NCI-H1417 (cell line): ENCODE results near the gene BLTP3A.
"Not testable (repeated sequence)": the region's sequence is repeated elsewhere in the genome, so short reads cannot be mapped to it uniquely, and the experiment has no call there.

Experiments
- DNase-seq, 3 experiments: peaks; one replicate each; lab custom pipeline; 2025; lab: John Stamatoyannopoulos, UW

BLTP3A gene

DNA sequence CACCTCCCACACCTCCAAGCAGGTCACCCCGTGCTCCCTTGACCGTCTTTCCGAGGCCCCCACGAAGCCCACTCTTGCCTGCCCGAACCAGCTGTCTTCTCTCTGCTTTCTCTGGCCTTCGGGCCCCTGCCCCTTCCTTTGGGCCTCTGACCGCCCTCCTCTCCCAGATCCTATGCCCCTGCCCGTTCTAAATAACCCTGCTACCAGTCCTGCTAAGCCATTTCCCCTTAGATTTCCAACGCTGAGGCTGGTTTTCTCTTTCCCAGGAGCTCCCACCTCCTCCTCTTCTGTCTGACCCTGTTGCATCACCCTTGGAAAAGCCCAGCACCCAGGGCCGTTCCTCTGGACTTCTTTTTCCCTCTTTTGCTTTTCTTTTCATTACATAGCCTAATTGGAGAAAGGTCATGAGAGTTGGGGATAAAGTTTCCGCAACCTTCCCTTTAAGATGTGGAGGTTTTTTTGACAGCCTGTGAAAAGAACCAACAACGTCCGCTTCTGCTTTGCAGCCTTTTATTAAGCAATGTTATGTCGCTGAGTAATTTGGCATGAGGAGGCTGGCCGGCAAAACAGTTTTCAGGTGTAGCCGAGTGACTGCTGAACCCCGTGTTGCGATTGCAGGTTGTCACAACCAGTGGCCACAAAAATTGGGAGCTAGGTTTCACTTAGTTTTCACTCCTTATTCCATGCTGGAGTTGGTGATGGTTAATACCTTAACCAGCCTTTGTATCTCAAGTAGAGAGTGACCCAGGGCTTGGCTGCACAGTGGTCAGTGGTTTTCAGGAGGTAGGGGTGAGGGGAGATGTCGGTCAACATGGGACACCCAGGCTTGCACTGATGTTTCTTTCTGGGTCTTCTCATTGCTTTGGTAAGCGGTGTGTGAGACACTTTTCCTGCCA lies 970 bp downstream of the BLTP3A start:
- peak in 2 of 3 experiments; percentile 56 to 68 for DNase-seq

DNA sequence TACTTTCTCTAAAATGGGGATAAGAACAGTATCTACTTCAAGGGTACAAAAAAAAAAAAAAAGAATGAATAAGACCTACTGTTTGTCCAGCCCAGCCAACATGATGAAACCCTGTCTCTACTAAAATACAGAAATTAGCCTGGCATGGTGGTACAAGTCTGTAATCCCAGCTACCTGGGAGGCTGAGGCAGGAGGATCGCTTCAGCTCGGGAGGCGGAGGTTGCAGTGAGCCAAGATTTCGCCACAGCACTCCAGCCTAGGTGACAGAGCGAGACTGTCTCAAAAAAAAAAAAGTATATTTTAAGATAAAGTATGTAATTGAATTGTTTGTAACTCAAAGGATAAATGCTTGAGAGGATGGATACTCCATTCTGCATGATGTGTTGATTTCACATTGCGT lies 2.0 kb downstream of the BLTP3A start:
- DNase-seq: no peak

DNA sequence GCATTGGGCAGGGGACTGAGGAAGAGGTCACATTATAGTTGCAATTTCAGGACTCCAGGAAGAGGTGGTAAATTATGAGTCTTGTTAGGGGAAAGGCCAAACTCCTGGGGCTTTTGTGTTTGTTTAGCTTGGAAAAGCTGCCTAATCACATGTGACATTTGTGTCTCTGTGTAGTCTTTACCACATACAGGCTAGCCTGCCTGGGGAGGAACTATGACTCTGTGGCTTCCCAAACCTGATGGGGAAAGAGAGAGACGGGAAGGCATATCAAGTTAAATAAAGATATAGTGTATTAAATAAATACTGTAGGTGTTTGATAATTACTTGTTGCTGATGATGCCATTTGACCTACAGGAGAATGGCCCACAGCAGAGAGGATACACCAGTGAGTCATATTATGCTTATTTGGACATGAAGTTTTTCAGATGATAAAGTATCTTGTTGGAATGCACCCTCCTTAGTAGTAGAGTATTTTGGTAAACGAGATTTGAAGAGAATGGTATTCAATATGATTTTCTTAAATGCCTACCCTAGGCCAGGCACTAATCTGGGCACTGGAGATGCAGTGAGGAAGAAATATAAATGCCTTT lies 4.0 kb downstream of the BLTP3A start:
- peak in 1 of 3 experiments; percentile 4 for DNase-seq

DNA sequence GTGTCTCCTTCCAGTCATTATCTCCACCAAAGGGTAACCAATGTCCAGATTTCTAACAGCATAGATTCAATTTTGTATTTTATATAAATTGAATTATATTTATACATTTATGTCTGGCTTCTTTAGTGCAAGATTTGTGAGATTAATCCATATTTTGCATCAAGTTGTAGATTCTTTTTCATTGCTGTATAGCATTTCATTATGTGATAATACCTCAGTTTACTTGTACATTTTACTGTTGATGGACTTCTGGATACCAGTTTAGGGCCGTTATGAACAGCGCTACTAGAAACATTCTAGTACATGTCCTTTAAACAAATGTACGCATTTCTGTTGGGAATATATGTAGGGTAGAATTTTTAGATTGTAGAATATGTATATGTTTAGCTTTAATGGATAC lies 6.2 kb downstream of the BLTP3A start:
- no peak for DNase-seq

DNA sequence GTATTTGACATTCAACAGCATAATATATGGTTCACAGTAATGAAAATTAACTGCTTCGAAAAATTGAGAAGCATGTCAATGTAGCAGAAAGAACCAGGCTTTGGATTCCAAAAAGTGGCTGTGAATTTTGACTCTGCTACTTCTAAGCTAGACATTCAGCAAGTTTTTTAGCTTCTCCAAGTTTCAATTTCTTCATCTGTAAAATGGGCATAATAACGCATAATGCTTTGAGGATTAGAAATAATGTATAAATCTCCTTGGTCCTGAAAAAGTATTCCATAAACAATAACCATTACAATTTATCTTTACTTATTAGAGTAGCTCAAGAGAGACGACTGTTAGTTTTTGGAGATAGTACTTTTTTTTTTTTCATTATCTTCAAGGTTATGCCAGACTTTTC lies 7.7 kb downstream of the BLTP3A start:
- no peak for DNase-seq

DNA sequence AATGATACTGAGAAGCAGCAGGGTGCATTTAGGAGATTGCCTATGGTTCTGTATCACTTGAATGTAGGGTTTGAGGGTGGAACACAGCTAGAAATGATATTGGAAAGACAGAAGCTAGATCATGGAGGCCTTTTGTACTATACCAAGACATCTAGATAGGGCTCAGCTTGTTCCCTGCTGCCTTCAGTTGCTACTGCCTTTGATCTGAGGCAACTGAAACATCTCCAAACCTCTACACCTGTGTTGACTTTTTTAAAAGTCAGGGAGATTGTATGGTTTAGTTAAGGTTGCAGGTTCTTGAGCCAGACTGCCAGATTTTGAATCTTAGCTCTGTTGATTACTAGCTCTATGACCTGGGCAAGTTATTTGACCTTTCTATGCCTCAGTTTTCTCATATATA lies 12.7 kb downstream of the BLTP3A start:
- no peak for DNase-seq

DNA sequence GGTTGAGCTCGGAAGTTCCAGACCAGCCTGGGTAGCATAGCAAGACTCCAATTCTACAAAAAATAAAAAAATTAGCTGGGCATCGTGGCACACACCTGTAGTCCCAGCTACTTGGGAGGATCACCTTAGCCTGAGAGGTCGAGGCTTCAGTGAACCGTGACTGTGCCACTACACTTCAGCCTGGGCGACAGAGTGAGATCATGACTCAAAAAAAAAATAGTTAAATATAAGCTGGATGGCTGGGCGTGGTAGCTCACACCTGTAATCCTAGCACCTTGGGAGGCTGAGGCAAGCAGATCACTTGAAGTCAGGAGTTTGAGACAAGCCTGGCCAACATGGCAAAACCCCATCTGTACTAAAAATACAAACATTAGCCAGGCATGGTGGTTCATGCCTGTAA lies 13.2 kb downstream of the BLTP3A start:
- not testable (repeated sequence) for DNase-seq

DNA sequence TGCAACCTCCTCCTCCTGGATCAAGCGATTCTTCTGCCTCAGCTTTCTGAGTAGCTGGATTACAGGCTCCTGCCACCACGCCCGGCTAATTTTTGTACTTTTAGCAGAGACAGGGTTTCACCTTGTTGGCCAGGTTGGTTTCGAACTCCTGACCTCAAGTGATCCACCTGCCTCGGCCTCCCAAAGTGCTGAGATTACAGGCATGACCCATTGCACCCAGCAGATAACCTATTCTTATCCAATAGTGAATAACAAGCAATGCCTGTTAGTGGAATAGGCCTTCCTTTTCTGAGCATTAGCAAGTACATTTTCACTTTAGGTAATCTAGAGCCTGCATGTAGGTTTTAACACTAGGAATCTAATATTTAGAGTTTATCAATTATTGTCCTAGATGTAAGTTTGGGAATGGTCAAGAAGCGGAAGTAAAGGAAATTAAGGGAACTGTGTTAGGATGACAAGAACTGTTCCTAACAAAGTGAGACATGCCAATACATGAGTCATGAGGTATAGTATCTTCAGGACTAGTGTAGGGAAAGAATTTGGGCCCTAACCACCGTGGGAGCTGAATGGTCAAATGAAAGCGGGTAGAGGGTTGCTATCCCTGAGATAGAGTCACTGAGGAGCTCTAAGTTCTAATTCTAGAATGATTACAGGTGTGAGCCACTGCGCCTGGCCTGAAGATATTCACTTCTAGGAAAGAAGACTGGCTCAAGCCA lies 15.0 kb downstream of the BLTP3A start:
- no peak for DNase-seq

DNA sequence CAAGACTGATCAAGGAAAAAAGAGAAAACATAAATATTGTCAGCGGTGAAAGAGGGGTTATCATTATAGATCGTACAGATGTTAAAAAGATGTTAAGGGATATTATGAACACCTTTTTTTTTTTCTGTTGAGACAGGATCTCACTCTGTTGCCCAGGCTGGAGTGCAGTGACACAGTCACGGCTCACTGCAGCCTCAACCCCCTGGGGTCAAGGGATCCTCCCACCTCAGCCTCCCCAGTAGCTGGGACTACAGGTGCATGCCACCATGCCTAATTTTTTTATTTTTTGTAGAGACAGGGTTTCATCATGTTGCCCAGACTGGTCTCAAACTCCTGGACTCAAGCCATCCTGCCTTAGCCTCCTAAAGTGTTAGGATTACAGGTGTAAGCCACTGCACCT lies 16.6 kb downstream of the BLTP3A start:
- not testable (repeated sequence) for DNase-seq

DNA sequence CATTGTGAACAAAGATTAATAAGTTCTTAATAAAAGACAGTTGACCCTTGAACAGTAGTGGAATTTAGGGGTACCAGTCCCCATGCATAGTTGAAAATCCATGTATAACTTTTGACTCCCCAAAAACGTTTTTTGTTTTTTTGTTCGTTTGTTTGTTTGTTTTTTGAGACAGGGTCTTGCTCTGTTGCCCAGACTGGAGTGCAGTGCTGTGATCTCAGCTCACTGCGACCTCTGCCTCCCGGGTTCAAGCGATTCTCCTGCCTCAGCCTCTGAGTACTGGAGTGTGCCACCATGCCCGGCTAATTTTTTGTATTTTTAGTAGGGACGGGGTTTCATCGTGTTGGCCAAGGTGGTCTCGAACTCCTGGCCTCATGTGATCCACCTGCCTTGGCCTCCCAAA lies 17.5 kb downstream of the BLTP3A start:
- not testable (repeated sequence) for DNase-seq

DNA sequence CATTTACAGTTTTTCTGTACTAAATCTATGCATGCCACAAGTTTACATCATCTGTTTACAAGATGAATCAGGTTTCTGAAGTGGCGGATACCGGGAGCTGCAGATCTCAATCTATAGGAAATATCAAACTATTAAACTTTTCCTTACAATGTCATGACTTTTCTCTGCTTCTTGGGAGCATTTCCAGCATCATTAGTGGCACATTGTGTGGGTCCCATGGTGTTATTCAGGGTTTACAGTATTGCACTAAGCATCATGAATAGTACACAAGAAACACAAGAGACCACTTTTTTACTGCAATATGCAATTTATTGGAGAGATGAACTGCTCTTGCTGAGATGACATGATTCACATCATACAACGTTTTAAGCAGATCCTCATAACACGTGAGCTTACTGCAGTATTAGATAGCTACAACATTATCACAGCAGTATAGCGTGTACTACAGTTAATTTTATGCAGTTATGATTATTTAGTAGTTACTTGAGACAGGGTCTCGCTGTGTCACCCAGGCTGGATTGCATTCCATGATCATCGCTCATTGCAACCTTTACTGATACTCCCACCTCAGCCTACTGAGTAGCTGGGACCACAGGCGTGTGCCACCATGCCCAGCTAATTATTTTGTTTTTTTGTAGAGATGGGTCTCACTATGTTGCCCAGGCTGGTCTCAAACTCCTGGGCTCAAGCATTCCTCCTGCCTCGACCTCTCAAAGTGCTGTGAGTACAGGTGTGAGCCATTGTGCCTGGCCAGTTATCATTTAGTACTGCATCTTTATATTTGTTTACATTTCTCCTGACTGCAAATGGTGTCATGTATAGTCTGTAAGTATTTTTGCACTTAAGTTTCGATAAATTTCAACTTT lies 18.4 kb downstream of the BLTP3A start:
- no peak for DNase-seq

DNA sequence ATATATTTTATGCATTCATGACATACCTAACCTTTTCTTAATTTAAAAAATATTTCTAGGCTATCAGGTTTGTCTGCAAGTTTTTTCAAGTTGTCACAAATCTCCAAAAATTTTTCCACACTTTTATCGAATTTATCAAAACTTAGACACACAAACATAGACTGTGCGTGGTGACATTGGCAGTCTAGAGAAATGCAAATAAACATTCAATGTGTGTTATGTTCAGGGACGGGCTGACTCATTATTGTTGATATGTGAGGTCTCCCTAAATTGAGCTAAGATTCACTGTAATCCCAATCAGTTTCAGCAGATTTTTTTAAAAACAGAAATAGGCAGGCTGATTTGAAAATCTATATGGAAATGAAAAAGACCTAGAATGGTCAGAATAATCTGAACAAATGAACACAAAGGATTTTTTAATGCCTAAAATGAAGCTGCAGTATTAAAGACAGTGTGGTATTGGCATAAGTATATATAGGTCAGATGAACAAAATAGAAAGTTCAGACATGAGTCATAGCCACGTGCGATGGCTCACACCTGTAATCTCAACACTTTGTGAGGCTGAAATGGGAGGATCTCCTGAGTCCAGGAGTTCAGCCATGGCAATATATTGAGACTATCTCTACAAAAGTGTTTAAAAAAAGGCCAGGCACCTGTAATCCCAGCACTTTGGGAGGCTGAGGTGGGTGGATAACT lies 19.2 kb downstream of the BLTP3A start:
- no peak for DNase-seq

DNA sequence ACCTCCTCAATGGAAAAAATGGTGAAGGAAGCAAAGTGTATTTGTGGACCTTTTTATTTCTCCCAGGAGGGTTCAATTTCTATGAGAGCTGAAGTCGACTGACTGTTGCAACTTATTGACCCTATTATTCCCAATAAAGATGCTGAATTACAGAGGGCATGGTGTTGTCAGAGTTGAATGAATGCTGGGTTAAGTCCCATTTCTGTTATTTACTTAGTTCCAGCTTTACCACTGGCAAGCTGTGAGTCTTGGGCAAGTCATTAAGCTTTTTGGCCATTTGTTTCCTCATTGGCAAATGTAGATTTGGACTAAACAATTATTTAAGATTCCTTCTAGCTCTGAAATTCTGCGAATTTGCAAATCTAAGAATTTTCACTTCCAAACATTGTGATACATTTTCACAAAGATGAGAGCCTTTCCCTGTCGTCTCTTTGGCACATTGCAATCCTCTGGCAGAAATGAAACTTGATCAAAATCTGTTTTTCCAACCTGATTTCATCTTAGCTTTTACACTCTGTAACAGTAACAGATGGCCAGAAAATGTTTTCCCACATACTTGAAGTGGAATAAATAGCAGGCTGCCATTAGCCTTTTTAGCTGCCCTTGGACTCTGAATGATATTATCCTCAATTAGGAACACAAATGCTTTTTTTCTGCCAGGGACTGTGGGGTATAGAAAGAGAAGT lies 21.3 kb downstream of the BLTP3A start:
- DNase-seq: no peak

DNA sequence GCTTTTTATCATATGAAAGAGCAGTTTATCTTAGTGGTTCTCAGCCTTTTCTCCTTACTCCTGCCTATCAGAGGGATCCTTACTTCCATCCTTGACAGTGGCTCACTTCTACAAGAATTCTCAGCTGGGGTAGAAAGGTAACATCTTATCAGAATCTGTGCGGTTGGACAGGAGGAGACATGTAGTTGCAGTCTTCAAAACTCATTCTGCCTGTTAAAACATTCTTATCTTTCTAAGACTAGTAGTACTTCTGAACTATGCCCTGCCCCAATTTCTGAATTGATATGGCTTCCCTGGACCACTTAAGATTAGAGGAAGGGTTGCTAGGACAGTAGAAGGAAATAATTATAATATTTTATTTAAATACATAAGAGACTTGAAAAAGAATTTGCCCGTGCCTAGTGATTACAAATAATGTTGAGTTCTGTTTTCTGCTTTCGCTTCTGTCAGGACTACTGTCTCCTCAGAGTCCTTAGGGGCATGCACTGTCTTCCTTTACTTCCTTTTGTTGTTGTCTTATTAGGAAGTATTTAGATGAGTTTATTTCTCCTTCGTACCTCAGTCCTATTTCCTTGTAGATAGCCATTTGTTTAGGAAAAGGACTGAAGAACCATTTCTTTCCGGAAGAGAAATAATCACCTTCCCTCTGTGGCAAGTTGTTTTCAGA lies 24.9 kb downstream of the BLTP3A start:
- DNase-seq: no peak

DNA sequence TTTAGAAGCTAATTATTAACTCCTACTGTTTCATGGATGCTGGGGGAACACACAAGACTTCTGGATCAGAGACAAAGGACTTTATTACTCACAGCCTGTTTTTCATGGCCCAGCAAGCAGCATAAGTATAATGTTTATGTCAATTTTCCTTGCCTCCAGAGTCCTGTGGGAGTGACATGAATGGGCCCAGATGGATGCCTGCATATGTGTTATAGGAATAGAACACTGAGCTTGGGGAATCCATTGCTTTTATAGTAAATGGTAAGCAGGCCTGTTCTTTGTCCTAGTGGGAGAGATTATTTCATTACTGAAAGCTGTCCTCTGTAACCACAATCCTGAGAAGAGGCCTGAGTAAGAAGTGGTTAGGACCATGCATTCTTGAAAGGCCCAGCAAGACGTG lies 25.6 kb downstream of the BLTP3A start:
- no peak for DNase-seq

DNA sequence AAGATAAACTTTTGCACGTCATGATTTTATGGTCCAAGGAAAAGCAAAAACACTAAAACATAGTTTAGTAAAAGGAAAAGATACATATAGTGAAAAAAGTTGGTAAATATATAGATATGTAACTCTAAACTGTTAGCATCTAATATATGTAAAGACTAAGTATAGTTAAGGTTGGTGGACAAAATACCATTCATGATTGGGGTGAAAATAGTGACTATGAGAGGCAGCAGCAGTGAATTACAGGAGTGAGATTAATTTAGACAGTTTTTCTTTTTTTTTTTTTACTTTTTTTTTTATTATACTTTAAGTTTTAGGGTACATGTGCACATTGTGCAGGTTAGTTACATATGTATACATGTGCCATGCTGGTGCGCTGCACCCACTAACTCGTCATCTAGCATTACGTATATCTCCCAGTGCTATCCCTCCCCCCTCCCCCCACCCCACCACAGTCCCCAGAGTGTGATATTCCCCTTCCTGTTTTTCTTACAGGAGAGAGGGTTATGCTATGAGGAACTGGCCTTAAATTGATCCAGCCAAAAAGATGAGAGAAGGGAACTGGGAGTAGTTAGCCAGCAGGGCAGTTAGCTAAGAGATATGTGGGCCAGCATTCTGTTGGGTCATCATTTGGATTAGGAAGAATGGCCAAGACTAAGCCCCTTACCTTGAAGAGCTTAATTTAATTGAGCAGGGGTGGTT lies 27.1 kb downstream of the BLTP3A start:
- DNase-seq: not testable (repeated sequence)

DNA sequence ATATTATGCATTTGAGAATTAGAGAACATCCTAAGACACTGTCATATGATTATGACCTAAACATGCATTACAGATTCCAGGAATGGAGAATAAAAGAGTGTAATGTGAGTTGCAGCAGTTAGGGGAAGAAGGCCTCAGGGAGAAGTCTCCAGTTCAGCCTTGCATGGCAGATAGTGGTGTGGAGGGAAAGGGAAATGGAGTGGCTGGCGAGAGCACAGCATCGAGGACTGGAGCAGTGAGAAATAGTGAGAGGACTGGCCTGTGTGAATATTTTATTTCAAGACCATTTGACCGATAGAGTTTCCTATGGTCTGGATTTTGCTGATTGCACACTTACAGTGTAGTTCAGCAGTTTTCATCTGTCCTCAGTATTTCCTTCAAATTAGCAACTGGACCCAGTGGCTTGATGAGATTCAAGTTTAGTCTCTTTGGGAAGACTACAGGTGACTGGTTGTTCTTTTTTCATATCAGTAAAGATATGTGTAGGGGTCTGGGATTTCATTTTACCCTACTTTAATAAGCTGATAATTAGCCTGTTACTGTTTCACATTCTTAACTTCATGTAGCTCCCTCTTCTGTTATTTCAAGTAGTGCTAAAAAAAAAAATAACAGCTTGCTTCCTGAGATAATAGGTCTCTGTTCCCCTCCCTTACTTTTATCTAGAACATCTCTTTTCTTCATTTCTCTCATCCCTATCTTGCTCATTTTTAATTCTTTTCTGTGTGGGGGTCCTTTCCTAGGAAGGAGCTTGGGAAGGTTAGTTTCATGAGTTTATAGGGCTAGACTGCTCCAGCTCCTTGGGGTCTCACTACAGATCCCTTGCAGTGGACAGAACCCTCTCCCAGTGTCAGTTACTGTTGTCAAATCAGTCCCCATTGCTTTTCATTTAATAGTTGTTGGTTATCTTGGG lies 27.9 kb downstream of the BLTP3A start:
- DNase-seq: no peak

DNA sequence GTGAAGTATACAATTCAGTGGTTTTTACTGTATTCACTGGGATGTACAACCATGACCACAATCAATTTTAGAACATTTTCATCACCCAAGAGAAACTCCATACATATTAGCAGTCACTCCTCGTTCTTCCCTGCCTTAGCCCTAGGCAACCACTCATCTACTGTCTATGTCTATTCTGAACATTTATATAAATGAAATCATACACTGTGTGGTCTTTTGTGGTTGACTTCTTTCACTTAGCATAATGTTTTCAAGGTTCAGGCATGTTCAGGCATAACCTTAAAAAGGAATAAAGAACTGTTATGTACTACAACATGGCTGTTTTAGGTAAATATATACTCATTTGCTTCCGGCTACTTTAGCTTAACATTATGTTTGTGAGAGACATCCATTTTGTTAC lies 37.3 kb downstream of the BLTP3A start:
- DNase-seq: no peak

DNA sequence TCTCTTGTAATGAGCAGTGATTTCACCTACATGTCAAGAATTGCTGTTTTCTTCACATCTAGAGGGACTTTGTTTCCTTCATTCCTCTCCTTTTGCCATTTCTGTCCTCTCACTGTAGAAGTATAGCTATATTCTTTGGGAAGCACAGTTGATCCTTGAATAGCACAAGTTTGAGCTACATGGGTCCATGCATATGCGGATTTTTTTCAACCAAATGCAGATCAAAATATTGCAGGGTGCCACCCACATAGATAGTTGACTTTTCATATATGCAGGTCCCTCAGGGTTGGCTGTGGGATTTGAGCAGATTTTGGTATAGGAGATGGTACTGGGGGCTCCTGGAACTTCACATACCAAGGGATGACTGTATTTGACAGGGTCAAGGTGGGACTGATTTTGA lies 41.1 kb downstream of the BLTP3A start:
- no peak for DNase-seq
